ENCODE data around the gene GUCY2C. TPM values are rescaled to one million over a fixed set of nuclear protein-coding genes. Genes with fewer than 3 reads are reported as not detected.

Gene GUCY2C
- total RNA-seq, 2 experiments from 2014 or later: 0.16 to 0.32 TPM

DNA sequence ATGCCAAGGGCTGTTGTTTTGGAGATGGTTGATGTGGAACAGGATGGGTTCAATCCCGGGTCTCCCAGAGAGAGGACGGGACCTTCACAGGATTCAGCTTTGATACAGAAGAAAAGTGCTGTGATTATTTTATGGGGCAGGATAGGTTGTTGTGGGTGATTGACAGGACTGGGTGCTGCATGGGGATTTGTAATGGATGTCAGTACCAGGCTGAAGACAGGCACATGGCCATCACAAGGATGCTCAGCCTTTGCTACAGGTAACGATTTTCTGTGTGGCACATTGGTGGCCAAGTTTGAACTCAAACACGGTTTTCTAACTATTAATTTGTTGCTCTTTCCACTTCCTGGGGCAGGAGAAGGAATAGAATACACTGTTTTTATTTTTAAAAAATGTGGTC, 4.5 kb upstream of the GUCY2C start:
- no peaks in the 10 kb centered on the region for H3K9me2 ChIP-seq (ENCODE audit: insufficient read depth, low read length)
- ChIA-PET CTCF (ENCODE audit: unreplicated experiment) (no interaction called here), POLR2A (interaction anchor here (0.5 kb wide), 1 partner anchor 108 kb away, joined by 3 read pairs; no protein-coding TSS in a partner anchor)
- intact Hi-C loops (cut with micrococcal nuclease; ENCODE audit: unreplicated experiment): no loop called here
- no peak for DNase-seq (ENCODE audit: low spot score)
- H3K4me1 ChIP-seq (ENCODE audit: insufficient read depth, low read length, poor library complexity, severe bottlenecking): no peaks in the 10 kb centered on the region
- no peaks in the 10 kb centered on the region for H4K20me1 ChIP-seq (ENCODE audit: insufficient read depth, low read length)
- H3K4me3 ChIP-seq (ENCODE audit: low read depth, low read length, poor library complexity, severe bottlenecking): no peak overlapping the region
- H2AFZ ChIP-seq (ENCODE audit: low read length): no peak overlapping the region
- no peaks in the 10 kb centered on the region for H3K79me2 ChIP-seq (ENCODE audit: insufficient read depth, low read depth, low read length)
- no peaks in the 10 kb centered on the region for H3K36me3 ChIP-seq (ENCODE audit: insufficient read depth, low read length)
- no peak overlapping the region for H3K27ac ChIP-seq (ENCODE audit: low read depth, low read length, poor library complexity, severe bottlenecking)
- H3K4me2 ChIP-seq (ENCODE audit: low read length): no peak overlapping the region
- no TSS peak for BruUV-seq (replicated peaks)
- no peaks in the 10 kb centered on the region for H3K9me3 ChIP-seq (ENCODE audit: low read length)
- TF ChIP-seq EZH2phosphoT487 (IDR thresholded peaks at IDR 0.05; ENCODE audit: borderline replicate concordance, low read depth, low read length): no peak
- TF ChIP-seq, protein P1, sequence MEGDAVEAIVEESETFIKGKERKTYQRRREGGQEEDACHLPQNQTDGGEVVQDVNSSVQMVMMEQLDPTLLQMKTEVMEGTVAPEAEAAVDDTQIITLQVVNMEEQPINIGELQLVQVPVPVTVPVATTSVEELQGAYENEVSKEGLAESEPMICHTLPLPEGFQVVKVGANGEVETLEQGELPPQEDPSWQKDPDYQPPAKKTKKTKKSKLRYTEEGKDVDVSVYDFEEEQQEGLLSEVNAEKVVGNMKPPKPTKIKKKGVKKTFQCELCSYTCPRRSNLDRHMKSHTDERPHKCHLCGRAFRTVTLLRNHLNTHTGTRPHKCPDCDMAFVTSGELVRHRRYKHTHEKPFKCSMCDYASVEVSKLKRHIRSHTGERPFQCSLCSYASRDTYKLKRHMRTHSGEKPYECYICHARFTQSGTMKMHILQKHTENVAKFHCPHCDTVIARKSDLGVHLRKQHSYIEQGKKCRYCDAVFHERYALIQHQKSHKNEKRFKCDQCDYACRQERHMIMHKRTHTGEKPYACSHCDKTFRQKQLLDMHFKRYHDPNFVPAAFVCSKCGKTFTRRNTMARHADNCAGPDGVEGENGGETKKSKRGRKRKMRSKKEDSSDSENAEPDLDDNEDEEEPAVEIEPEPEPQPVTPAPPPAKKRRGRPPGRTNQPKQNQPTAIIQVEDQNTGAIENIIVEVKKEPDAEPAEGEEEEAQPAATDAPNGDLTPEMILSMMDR (conservative IDR thresholded peaks at IDR 0.05; ENCODE audit: low read length): no peak

DNA sequence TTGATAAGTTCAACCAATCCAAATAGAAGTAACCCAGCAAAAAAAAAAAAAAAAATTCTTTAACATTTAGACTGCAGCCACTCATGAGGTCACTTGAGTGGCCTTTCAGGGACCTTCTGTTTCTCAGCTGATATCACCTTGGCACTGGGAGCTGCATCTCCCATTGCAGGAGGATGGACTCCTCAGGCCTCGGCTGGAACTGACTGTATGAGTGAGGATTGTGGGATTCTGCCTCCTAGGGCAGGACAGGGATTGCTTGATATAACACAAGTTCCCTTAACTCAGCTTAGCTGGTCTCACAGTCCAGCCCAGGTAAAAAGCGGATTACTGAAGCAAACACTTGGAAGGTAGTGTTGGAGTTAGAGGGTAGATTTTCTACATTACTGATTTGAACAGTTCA, 3.5 kb upstream of the GUCY2C start:
- DNase-seq (ENCODE audit: low spot score): no peak
- H3K4me1 ChIP-seq (ENCODE audit: insufficient read depth, low read length, poor library complexity, severe bottlenecking): no peaks in the 10 kb centered on the region
- BruUV-seq (replicated peaks): no TSS peak

DNA sequence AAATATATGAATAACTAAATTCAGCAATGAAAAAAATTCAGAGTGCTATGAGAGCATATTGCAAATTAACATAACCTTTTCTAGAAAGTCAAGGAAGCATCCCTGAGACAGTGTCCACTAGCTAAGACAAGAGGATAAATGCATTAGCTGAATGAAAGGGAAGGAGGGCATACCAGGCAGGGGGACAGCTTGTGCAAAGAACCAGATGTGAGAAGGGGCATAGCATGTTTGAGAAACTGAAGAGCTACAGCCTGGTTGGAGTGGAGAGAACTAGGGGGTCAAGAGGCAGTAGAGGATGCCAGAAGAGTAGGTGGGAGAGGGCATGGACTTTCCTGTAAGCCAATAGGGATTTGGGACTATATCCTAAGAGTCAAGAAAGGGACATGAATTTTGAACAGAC, 2.2 kb upstream of the GUCY2C start:
- TF ChIP-seq, protein P1 (conservative IDR thresholded peaks at IDR 0.05; ENCODE audit: low read length): no peak
- no peak for TF ChIP-seq EZH2phosphoT487 (IDR thresholded peaks at IDR 0.05; ENCODE audit: borderline replicate concordance, low read depth, low read length)
- Histone ChIP-seq H3K36me3 (ENCODE audit: insufficient read depth, low read length) (no peaks in the 10 kb centered on the region), H3K9me3 (ENCODE audit: low read length) (no peaks in the 10 kb centered on the region), H3K4me2 (ENCODE audit: low read length) (no peak overlapping the region), H3K9me2 (ENCODE audit: insufficient read depth, low read length) (no peaks in the 10 kb centered on the region), H3K4me1 (ENCODE audit: insufficient read depth, low read length, poor library complexity, severe bottlenecking) (no peaks in the 10 kb centered on the region), H3K79me2 (ENCODE audit: insufficient read depth, low read depth, low read length) (no peaks in the 10 kb centered on the region), H4K20me1 (ENCODE audit: insufficient read depth, low read length) (no peaks in the 10 kb centered on the region), H2AFZ (ENCODE audit: low read length) (no peak overlapping the region), H3K4me3 (ENCODE audit: low read depth, low read length, poor library complexity, severe bottlenecking) (no peak overlapping the region), H3K27ac (ENCODE audit: low read depth, low read length, poor library complexity, severe bottlenecking) (no peak overlapping the region)
- ChIA-PET CTCF (ENCODE audit: unreplicated experiment) (no interaction called here), POLR2A (interaction anchor here (0.7 to 1.2 kb wide), 4 partner anchors 12 to 815 kb away, joined by 3 to 6 read pairs (median 3); no protein-coding TSS in a partner anchor)
- intact Hi-C loops (cut with micrococcal nuclease; ENCODE audit: unreplicated experiment): no loop called here
- BruUV-seq (replicated peaks): no TSS peak
- DNase-seq (ENCODE audit: low spot score): no peak

More for the DNA sequence above, 3.5 kb upstream of the GUCY2C start:
- TF ChIP-seq EZH2phosphoT487 (IDR thresholded peaks at IDR 0.05; ENCODE audit: borderline replicate concordance, low read depth, low read length): no peak
- TF ChIP-seq, protein P1 (conservative IDR thresholded peaks at IDR 0.05; ENCODE audit: low read length): no peak
- POLR2A ChIA-PET: interaction anchor here (0.6 to 1.2 kb wide), 3 partner anchors 11 to 55 kb away, joined by 3 to 4 read pairs (median 3); no protein-coding TSS in a partner anchor
- no peaks in the 10 kb centered on the region for H4K20me1 ChIP-seq (ENCODE audit: insufficient read depth, low read length)
- no peak overlapping the region for H3K27ac ChIP-seq (ENCODE audit: low read depth, low read length, poor library complexity, severe bottlenecking)
- CTCF ChIA-PET (ENCODE audit: unreplicated experiment): no interaction called here
- H3K9me2 ChIP-seq (ENCODE audit: insufficient read depth, low read length): no peaks in the 10 kb centered on the region
- H3K4me3 ChIP-seq (ENCODE audit: low read depth, low read length, poor library complexity, severe bottlenecking): no peak overlapping the region
- H3K4me2 ChIP-seq (ENCODE audit: low read length): no peak overlapping the region
- intact Hi-C loops (cut with micrococcal nuclease; ENCODE audit: unreplicated experiment): no loop called here
- H3K9me3 ChIP-seq (ENCODE audit: low read length): no peaks in the 10 kb centered on the region
- no peaks in the 10 kb centered on the region for H3K79me2 ChIP-seq (ENCODE audit: insufficient read depth, low read depth, low read length)
- no peak overlapping the region for H2AFZ ChIP-seq (ENCODE audit: low read length)
- H3K36me3 ChIP-seq (ENCODE audit: insufficient read depth, low read length): no peaks in the 10 kb centered on the region
